22Rv1 (cell line): ENCODE data around the gene SBF2.

Experiments used
- CTCF ChIP-seq: fragments of 450-650 bp; IDR thresholded peaks from 2 replicates; pipeline ENCODE4 v1.5.1; 2017; ENCODE audit warnings: mild to moderate bottlenecking
- ZFX ChIP-seq: fragments of 450-650 bp; IDR thresholded peaks from 2 replicates; pipeline ENCODE4 v1.6.1; 2017; ENCODE audit warnings: antibody characterized with exemption, borderline replicate concordance

- no peak for TF ChIP-seq CTCF
- no peak for TF ChIP-seq ZFX
Observed at GRCh38 chr11:10204021-10204420, 90.0 kb downstream of the SBF2 start.
